D721Med (cell line): Measurements from ENCODE around the gene TTC27.
"Not testable (repeated sequence)": the region's sequence is repeated elsewhere in the genome, so short reads cannot be mapped to it uniquely, and the experiment has no call there.

ENCODE experiments used
- DNase-seq: peaks from one replicate; pipeline ENCODE4 v3.0.0; 2011; ENCODE audit warnings: low spot score; ENCODE audit not compliant: insufficient read length
- FAIRE-seq: peaks from 2 replicates; lab custom pipeline; 2011; peaks lifted over from hg19 to GRCh38; lab: Jason Lieb, UNC
- CTCF ChIP-seq: IDR thresholded peaks from 2 replicates; pipeline ENCODE4 v1.5.1; 2012; ENCODE audit warnings: mild to moderate bottlenecking, control low read depth; ENCODE audit not compliant: insufficient read depth; ENCODE audit errors: missing control alignments

The TTC27 gene

GRCh38 chr2:32727157-32727556 is 99.3 kb downstream of the TTC27 start:
- TF ChIP-seq CTCF, result no peak
- no peak for FAIRE-seq
- no peak for DNase-seq

- FAIRE-seq, DNase-seq: not testable (repeated sequence)
Observed at GRCh38 chr2:32730958-32731357, 103.1 kb downstream of the TTC27 start.

GRCh38 chr2:32732120-32732519 is 104.3 kb downstream of the TTC27 start:
- TF ChIP-seq CTCF, result no peak
- FAIRE-seq, result no peak
- DNase-seq, result no peak

GRCh38 chr2:32732912-32733472 is 105.1 kb downstream of the TTC27 start:
- TF ChIP-seq CTCF, result no peak
- no peak for FAIRE-seq
- no peak for DNase-seq

- FAIRE-seq, result no peak
- no peak for TF ChIP-seq CTCF
- no peak for DNase-seq
Observed at GRCh38 chr2:32735348-32735747, 107.5 kb downstream of the TTC27 start.

- FAIRE-seq (no peak), DNase-seq (no peak)
- no peak for TF ChIP-seq CTCF
Observed at GRCh38 chr2:32738939-32739338, 111.1 kb downstream of the TTC27 start.

GRCh38 chr2:32739664-32740063 is 111.8 kb downstream of the TTC27 start:
- DNase-seq, result no peak
- TF ChIP-seq CTCF, result no peak
- FAIRE-seq, result no peak

- DNase-seq, result no peak
- TF ChIP-seq CTCF, result no peak
- FAIRE-seq, result no peak
Observed at GRCh38 chr2:32741575-32741974, 113.7 kb downstream of the TTC27 start.
